Measurements from ENCODE around the gene CLCF1.

GRCh38 chr11:67412495-67413179 is 39.2 kb upstream of the CLCF1 start:
- TF ChIP-seq TAF1 (IDR thresholded peaks at IDR 0.05; ENCODE audit: borderline replicate concordance, low read depth, low read length) (no peak), RCOR1 (conservative IDR thresholded peaks at IDR 0.05; ENCODE audit: low read depth, low read length) (no peak), FOXM1 (IDR thresholded peaks at IDR 0.05; ENCODE audit: low read depth, low read length) (no peak), CTCF (IDR thresholded peaks at IDR 0.05 in 2 of 3, conservative IDR thresholded peaks at IDR 0.05 in 1 of 3; ENCODE audit: control insufficient read depth in 2 of 3, extremely low read depth in 1 of 3, insufficient read depth in 1 of 3, low read depth in 3 of 3, low read length in 3 of 3) (no peak), HSF1 (IDR thresholded peaks at IDR 0.05; ENCODE audit: low read depth, low read length) (no peak), HDAC6 (IDR thresholded peaks at IDR 0.05; ENCODE audit: unreplicated experiment) (no peak), MAX (IDR thresholded peaks at IDR 0.05; ENCODE audit: low read depth, low read length) (no peak)
